ENCODE measurements around the gene IL1RAPL2.
"Not testable (repeated sequence)": the region's sequence is repeated elsewhere in the genome, so short reads cannot be mapped to it uniquely, and the experiment has no call there.

IL1RAPL2 gene

GRCh38 chrX:105190252-105190853 is 624.4 kb downstream of the IL1RAPL2 start:
- DNase-seq = peak; percentile 28

- DNase-seq = peak; percentile 3
Measured at GRCh38 chrX:105191878-105192277, 625.9 kb downstream of the IL1RAPL2 start.

GRCh38 chrX:105209406-105209805 is 643.4 kb downstream of the IL1RAPL2 start:
- DNase-seq = no peak

- DNase-seq = no peak
Measured at GRCh38 chrX:105210258-105210657, 644.3 kb downstream of the IL1RAPL2 start.

- no peak for DNase-seq
Measured at GRCh38 chrX:105211066-105211575, 645.1 kb downstream of the IL1RAPL2 start.

- DNase-seq = no peak
Measured at GRCh38 chrX:105219454-105220401, 653.7 kb downstream of the IL1RAPL2 start.

GRCh38 chrX:105220636-105221035 is 654.6 kb downstream of the IL1RAPL2 start, which contains the start of gene TEX13A:
Gene TEX13A, minus strand, starts transcription at chrX:105220694. Its CDS starts 297 bp downstream, at chrX:105220397.
- DNase-seq = no peak

GRCh38 chrX:105221374-105221773 is 655.4 kb downstream of the IL1RAPL2 start:
- no peak for DNase-seq

GRCh38 chrX:105226499-105226898 is 660.5 kb downstream of the IL1RAPL2 start:
- DNase-seq = no peak

- no peak for DNase-seq
Measured at GRCh38 chrX:105228602-105229001, 662.6 kb downstream of the IL1RAPL2 start.

- DNase-seq = no peak
Measured at GRCh38 chrX:105229146-105229545, 663.1 kb downstream of the IL1RAPL2 start.

- not testable (repeated sequence) for DNase-seq
Measured at GRCh38 chrX:105237407-105237806, 671.4 kb downstream of the IL1RAPL2 start.

GRCh38 chrX:105241056-105241455 is 675.1 kb downstream of the IL1RAPL2 start:
- DNase-seq = no peak

GRCh38 chrX:105260291-105261043 is 694.5 kb downstream of the IL1RAPL2 start:
- no peak for DNase-seq

GRCh38 chrX:105263171-105263570 is 697.2 kb downstream of the IL1RAPL2 start:
- no peak for DNase-seq

- no peak for DNase-seq
Measured at GRCh38 chrX:105263801-105264200, 697.8 kb downstream of the IL1RAPL2 start.

GRCh38 chrX:105265093-105265492 is 699.1 kb downstream of the IL1RAPL2 start:
- no peak for DNase-seq

GRCh38 chrX:105266456-105266855 is 700.5 kb downstream of the IL1RAPL2 start:
- DNase-seq = no peak

GRCh38 chrX:105267167-105267566 is 701.2 kb downstream of the IL1RAPL2 start:
- no peak for DNase-seq

GRCh38 chrX:105269386-105269785 is 703.4 kb downstream of the IL1RAPL2 start:
- no peak for DNase-seq

GRCh38 chrX:105273326-105273725 is 707.3 kb downstream of the IL1RAPL2 start:
- DNase-seq = no peak

GRCh38 chrX:105274091-105274490 is 708.1 kb downstream of the IL1RAPL2 start:
- DNase-seq = no peak

- no peak for DNase-seq
Measured at GRCh38 chrX:105277132-105277531, 711.1 kb downstream of the IL1RAPL2 start.
